ENCODE measurements around the gene KHDC4.
A peak's percentile ranks its signal among the peaks of the same experiment; 100 is the strongest.

DNA sequence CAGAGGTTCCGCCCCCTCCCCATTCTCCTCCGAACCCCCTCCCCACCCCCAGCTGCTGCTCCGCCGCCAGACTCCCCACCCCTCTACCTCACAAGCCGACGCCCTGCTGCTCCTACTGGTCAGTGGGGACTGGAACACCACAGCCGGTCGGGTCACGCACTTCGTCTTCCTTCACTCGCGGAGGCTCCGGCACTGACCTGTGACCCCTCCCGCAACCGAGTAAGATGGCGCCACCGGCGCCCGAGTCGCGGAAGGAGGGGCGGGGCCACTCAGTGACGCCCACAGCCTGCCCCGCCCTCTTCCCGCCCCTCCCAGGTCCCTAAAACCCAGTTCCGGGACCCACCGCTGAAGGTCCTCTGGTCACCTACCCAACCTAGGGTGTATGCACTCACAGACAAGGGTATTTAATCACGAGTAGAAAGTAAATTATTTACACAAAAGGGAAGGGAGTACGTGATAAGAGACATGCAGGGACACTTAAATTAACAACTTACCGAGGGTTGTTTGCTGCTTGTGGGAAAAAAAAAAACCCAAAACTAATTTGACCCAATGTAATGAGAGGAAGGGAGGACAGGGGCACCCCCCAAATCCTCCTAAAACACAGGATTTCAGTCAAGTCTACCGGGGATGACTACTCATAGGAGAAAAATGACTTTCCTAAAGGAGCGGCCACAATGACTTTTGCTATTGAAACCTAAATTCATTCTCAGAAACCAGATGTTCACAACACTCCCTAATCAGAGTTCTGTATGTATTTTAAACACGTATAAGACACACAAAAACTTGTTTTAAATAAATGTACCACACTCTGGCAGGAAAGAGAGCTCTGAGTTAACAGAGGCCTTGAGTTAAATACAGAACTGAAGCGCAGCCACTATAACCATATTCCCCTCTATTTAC is 22.8 kb downstream of the KHDC4 start, which contains the start of gene RIT1:
- TF ChIP-seq, protein P1, sequence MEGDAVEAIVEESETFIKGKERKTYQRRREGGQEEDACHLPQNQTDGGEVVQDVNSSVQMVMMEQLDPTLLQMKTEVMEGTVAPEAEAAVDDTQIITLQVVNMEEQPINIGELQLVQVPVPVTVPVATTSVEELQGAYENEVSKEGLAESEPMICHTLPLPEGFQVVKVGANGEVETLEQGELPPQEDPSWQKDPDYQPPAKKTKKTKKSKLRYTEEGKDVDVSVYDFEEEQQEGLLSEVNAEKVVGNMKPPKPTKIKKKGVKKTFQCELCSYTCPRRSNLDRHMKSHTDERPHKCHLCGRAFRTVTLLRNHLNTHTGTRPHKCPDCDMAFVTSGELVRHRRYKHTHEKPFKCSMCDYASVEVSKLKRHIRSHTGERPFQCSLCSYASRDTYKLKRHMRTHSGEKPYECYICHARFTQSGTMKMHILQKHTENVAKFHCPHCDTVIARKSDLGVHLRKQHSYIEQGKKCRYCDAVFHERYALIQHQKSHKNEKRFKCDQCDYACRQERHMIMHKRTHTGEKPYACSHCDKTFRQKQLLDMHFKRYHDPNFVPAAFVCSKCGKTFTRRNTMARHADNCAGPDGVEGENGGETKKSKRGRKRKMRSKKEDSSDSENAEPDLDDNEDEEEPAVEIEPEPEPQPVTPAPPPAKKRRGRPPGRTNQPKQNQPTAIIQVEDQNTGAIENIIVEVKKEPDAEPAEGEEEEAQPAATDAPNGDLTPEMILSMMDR (IDR thresholded peaks at IDR 0.05 in 4 of 5, conservative IDR thresholded peaks at IDR 0.05 in 1 of 5): peak in 2 of 5 experiments; percentile 20 to 35
- TF ChIP-seq POLR2A (IDR thresholded peaks at IDR 0.05): peak; percentile 59 to 65
